GM12878 (cell line): ENCODE data around the gene C3orf70.

Experiments used
- POLR2A ChIP-seq: IDR thresholded peaks from 2 replicates; pipeline ENCODE4 v1.6.1; 2011; ENCODE audit warnings: low read depth, mild to moderate bottlenecking, low read length
- POLR2AphosphoS5 ChIP-seq: IDR thresholded peaks from 2 replicates; pipeline ENCODE4 v1.6.1; 2011; ENCODE audit warnings: mild to moderate bottlenecking, low read length, inconsistent platforms
- ZNF274 ChIP-seq: IDR thresholded peaks from one replicate; pipeline ENCODE4 v1.8.0; 2011; ENCODE audit not compliant: insufficient read length, insufficient read depth
- TF ChIP-seq, protein P1 (sequence below): fragments of 450-650 bp; IDR thresholded peaks from 2 replicates; pipeline ENCODE4 v1.6.1; 2017; ENCODE audit warnings: mild to moderate bottlenecking, moderate library complexity
- TF ChIP-seq, protein P2 (sequence below): IDR thresholded peaks from 2 replicates; pipeline ENCODE4 v1.6.1; 2011; ENCODE audit warnings: low read depth, low read length, improper control_type of control experiment, borderline replicate concordance

DNA sequence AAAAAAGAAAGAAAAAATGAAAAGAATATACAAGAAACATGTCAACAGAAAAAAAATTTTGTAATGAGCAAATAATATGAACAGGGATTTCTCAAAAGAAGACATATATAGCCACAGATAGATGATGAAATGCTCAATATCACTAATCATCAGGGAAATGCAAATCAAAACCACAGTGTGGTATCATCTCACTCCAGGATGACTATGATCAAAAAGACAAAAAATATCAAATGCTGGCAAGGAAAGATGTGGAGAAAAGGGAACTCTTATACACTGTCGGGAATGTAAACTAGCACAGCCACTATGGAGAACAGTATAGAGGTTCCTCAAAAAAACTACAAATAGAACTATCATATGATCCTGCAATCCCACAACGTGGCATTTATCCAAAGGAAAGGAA lies 94.1 kb downstream of the C3orf70 start:
- no peak for TF ChIP-seq POLR2A
- TF ChIP-seq POLR2AphosphoS5, result no peak
- TF ChIP-seq, protein P1, sequence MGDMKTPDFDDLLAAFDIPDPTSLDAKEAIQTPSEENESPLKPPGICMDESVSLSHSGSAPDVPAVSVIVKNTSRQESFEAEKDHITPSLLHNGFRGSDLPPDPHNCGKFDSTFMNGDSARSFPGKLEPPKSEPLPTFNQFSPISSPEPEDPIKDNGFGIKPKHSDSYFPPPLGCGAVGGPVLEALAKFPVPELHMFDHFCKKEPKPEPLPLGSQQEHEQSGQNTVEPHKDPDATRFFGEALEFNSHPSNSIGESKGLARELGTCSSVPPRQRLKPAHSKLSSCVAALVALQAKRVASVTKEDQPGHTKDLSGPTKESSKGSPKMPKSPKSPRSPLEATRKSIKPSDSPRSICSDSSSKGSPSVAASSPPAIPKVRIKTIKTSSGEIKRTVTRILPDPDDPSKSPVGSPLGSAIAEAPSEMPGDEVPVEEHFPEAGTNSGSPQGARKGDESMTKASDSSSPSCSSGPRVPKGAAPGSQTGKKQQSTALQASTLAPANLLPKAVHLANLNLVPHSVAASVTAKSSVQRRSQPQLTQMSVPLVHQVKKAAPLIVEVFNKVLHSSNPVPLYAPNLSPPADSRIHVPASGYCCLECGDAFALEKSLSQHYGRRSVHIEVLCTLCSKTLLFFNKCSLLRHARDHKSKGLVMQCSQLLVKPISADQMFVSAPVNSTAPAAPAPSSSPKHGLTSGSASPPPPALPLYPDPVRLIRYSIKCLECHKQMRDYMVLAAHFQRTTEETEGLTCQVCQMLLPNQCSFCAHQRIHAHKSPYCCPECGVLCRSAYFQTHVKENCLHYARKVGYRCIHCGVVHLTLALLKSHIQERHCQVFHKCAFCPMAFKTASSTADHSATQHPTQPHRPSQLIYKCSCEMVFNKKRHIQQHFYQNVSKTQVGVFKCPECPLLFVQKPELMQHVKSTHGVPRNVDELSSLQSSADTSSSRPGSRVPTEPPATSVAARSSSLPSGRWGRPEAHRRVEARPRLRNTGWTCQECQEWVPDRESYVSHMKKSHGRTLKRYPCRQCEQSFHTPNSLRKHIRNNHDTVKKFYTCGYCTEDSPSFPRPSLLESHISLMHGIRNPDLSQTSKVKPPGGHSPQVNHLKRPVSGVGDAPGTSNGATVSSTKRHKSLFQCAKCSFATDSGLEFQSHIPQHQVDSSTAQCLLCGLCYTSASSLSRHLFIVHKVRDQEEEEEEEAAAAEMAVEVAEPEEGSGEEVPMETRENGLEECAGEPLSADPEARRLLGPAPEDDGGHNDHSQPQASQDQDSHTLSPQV, result no peak
- TF ChIP-seq, protein P2, sequence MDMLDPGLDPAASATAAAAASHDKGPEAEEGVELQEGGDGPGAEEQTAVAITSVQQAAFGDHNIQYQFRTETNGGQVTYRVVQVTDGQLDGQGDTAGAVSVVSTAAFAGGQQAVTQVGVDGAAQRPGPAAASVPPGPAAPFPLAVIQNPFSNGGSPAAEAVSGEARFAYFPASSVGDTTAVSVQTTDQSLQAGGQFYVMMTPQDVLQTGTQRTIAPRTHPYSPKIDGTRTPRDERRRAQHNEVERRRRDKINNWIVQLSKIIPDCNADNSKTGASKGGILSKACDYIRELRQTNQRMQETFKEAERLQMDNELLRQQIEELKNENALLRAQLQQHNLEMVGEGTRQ, result no peak
- TF ChIP-seq ZNF274, result no peak
